Panc1 (cell line): ENCODE results near the gene RCL1. TPM values are rescaled to one million over a fixed set of nuclear protein-coding genes. Genes with fewer than 3 reads are reported as not detected.

ENCODE experiments used
- ATAC-seq: fragments of 200-7000 bp; cut with Tn5 transposase; 2 replicates; pipeline ENCODE4 v1.9.1; 2020; ENCODE audit warnings: mild to moderate bottlenecking, moderate library complexity
- BruUV-seq: library from RNA; stranded (reverse); fragments of 400-500 nt; replicated peaks from 2 replicates; lab custom pipeline; 2021; lab: Mats Ljungman, UMichigan
- CTCF ChIA-PET: fragments of 300-600 bp; sonication (Branson Sonifier 250); formaldehyde crosslinking; loops from one replicate; lab custom pipeline; 2022; ENCODE audit warnings: antibody characterized with exemption; lab: Charles Lee
- POLR2A ChIA-PET: fragments of 300-600 bp; sonication (Branson Sonifier 250); formaldehyde crosslinking; loops from one replicate; lab custom pipeline; 2022; ENCODE audit warnings: antibody characterized with exemption; lab: Charles Lee
- DNase-seq: peaks from one replicate; pipeline ENCODE4 v3.0.0-alpha.2; 2010; ENCODE audit warnings: low read depth, low spot score
- H3K27ac ChIP-seq: 2 replicates; pipeline ENCODE4 v1.5.1; 2011; ENCODE audit warnings: mild to moderate bottlenecking, low read length, inconsistent platforms
- H3K27me3 ChIP-seq: fragments of 200-500 bp; sonication (Bioruptor generic); 2 replicates; pipeline ENCODE4 v1.6.0; 2014; ENCODE audit warnings: low read length, inconsistent platforms; ENCODE audit not compliant: control insufficient read depth, insufficient read depth
- H3K36me3 ChIP-seq: fragments of 200-500 bp; sonication (Bioruptor generic); 2 replicates; pipeline ENCODE4 v1.5.1; 2014; ENCODE audit warnings: inconsistent platforms, mild to moderate bottlenecking, low read length, moderate library complexity; ENCODE audit not compliant: control insufficient read depth, insufficient read depth
- H3K4me1 ChIP-seq: 2 replicates; pipeline ENCODE4 v1.5.1; 2011; ENCODE audit warnings: inconsistent platforms, mild to moderate bottlenecking, low read length, moderate library complexity; ENCODE audit not compliant: control insufficient read depth, insufficient read depth
- H3K4me3 ChIP-seq, 2 experiments: 2 replicates each; pipeline ENCODE4 v1.5.1; 2011 to 2012; ENCODE audit warnings: low read depth in 2 of 2, low read length in 2 of 2, mild to moderate bottlenecking in 2 of 2, inconsistent platforms in 1 of 2, moderate library complexity in 1 of 2
- H3K9me3 ChIP-seq: fragments of 200-500 bp; sonication (Bioruptor generic); 2 replicates; pipeline ENCODE4 v1.5.1; 2014; ENCODE audit warnings: low read depth, mild to moderate bottlenecking, inconsistent platforms, low read length, moderate library complexity; ENCODE audit not compliant: control insufficient read depth, insufficient read depth
- POLR2AphosphoS5 ChIP-seq: IDR thresholded peaks from 2 replicates; pipeline ENCODE4 v1.6.1; 2012; ENCODE audit warnings: mild to moderate bottlenecking, low read depth, low read length, moderate library complexity
- SIN3A ChIP-seq: IDR thresholded peaks from 2 replicates; pipeline ENCODE4 v1.6.1; 2012; ENCODE audit warnings: low read depth, mild to moderate bottlenecking, low read length, moderate library complexity, borderline replicate concordance; ENCODE audit not compliant: insufficient read depth
- TCF7L2 ChIP-seq: IDR thresholded peaks from 2 replicates; pipeline ENCODE4 v1.6.1; 2011; ENCODE audit warnings: mild to moderate bottlenecking, low read depth, low read length, inconsistent platforms
- in situ Hi-C: cut with HindIII; loops from 2 replicates; pipeline ENCODE4 v1.10.0; 2016; ENCODE audit warnings: low sequenced_read_pairs, low pct_unique_long_range_greater_than_20kb
- intact Hi-C: fragments of 100-400 bp; cut with micrococcal nuclease; formaldehyde crosslinking; loops from one replicate; pipeline ENCODE4 v1.10.0; 2022; ENCODE audit not compliant: unreplicated experiment
- total RNA-seq: library from RNA; stranded (reverse); gene quantifications from one replicate; pipeline ENCODE4 v1.2.1, GENCODE V29; 2021; ENCODE audit not compliant: unreplicated experiment
- TF ChIP-seq, protein P1 (sequence below), 2 experiments: IDR thresholded peaks; 2 replicates each; pipeline ENCODE4 v1.6.1; 2011 to 2012; ENCODE audit warnings: low read depth in 2 of 2, control low read depth in 1 of 2, low read length in 1 of 2, mild to moderate bottlenecking in 1 of 2, moderate library complexity in 1 of 2; ENCODE audit not compliant: insufficient read depth in 1 of 2
- TF ChIP-seq, protein P2 (sequence below): fragments of 450-650 bp; IDR thresholded peaks from 2 replicates; pipeline ENCODE4 v1.5.1; 2017; ENCODE audit warnings: mild to moderate bottlenecking

Gene RCL1
- total RNA-seq, 1 experiment from 2014 or later = 11.2 TPM

DNA sequence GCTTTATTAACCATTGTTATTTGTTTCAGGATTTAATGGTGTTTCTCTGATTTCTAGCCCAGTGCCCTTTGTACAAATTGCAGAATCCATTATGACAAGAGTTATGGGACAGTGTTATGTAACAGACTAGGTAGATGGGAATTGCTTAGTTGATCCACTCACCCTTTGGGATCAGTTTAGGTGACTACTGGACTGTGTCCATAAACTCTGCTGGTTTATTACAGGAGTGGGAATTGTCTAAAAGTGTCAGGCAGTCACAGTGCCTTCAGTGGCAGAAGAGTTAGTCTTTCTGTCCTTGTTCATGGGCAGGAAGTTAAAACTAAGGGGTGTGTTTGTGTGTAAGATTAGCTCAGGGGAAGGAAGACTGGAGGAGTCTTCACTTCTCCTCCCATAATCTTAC lies 29.3 kb downstream of the RCL1 start:
- H3K9me3 ChIP-seq = no peaks in the 10 kb centered on the region
- H3K4me1 ChIP-seq = no peaks in the 10 kb centered on the region
- no TSS peak for BruUV-seq
- ATAC-seq = no peak
- intact Hi-C loops (no loop called here), in situ Hi-C loops (no loop called here)
- no peak overlapping the region for H3K4me3 ChIP-seq
- TF ChIP-seq POLR2AphosphoS5 (no peak), SIN3A (no peak), TCF7L2 (no peak)
- TF ChIP-seq, protein P1, sequence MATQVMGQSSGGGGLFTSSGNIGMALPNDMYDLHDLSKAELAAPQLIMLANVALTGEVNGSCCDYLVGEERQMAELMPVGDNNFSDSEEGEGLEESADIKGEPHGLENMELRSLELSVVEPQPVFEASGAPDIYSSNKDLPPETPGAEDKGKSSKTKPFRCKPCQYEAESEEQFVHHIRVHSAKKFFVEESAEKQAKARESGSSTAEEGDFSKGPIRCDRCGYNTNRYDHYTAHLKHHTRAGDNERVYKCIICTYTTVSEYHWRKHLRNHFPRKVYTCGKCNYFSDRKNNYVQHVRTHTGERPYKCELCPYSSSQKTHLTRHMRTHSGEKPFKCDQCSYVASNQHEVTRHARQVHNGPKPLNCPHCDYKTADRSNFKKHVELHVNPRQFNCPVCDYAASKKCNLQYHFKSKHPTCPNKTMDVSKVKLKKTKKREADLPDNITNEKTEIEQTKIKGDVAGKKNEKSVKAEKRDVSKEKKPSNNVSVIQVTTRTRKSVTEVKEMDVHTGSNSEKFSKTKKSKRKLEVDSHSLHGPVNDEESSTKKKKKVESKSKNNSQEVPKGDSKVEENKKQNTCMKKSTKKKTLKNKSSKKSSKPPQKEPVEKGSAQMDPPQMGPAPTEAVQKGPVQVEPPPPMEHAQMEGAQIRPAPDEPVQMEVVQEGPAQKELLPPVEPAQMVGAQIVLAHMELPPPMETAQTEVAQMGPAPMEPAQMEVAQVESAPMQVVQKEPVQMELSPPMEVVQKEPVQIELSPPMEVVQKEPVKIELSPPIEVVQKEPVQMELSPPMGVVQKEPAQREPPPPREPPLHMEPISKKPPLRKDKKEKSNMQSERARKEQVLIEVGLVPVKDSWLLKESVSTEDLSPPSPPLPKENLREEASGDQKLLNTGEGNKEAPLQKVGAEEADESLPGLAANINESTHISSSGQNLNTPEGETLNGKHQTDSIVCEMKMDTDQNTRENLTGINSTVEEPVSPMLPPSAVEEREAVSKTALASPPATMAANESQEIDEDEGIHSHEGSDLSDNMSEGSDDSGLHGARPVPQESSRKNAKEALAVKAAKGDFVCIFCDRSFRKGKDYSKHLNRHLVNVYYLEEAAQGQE (IDR thresholded peaks at IDR 0.05; ENCODE audit: insufficient read depth in 1 of 2, low read depth in 2 of 2, low read length in 1 of 2) = no peak
- TF ChIP-seq, protein P2, sequence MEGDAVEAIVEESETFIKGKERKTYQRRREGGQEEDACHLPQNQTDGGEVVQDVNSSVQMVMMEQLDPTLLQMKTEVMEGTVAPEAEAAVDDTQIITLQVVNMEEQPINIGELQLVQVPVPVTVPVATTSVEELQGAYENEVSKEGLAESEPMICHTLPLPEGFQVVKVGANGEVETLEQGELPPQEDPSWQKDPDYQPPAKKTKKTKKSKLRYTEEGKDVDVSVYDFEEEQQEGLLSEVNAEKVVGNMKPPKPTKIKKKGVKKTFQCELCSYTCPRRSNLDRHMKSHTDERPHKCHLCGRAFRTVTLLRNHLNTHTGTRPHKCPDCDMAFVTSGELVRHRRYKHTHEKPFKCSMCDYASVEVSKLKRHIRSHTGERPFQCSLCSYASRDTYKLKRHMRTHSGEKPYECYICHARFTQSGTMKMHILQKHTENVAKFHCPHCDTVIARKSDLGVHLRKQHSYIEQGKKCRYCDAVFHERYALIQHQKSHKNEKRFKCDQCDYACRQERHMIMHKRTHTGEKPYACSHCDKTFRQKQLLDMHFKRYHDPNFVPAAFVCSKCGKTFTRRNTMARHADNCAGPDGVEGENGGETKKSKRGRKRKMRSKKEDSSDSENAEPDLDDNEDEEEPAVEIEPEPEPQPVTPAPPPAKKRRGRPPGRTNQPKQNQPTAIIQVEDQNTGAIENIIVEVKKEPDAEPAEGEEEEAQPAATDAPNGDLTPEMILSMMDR = no peak
- ChIA-PET CTCF (no interaction called here), POLR2A (no interaction called here)
- H3K36me3 ChIP-seq = no peaks in the 10 kb centered on the region
- H3K27ac ChIP-seq = no peak overlapping the region
- H3K27me3 ChIP-seq = no peaks in the 10 kb centered on the region
- no peak for DNase-seq

DNA sequence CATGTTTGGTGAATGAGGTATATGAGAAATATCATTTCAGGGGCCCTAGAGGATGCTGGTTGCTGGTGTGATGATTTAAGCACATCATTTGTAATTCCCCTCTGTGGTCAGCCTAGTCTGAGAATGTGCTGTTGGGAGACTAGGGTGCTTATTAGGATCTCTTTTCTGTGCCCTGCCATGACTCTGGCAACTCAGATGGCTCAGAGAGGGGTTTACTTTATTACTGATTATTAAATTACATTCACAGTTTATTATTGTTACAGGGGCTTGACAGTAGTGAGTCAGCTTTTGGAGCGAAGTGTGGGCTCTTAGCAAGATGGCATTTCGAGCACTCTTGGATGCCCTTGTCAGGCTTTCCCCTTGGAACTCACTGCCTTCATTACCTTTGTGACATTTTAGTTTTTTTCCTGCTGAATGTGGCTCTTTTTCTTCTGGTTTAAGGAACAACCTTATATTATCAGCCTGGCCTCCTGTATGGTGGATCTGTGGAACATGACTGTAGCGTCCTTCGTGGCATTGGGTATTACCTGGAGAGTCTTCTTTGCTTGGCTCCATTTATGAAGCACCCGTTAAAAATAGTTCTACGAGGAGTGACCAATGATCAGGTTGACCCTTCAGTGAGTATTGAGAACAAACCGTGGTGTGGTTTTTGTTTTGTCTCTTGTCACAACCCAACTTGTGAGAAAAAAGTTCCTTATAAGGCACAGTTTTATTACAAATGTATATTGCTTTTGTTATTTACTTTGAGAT lies 33.8 kb downstream of the RCL1 start:
- Histone ChIP-seq H3K4me1 (no peaks in the 10 kb centered on the region), H3K27ac (no peak overlapping the region), H3K27me3 (no peaks in the 10 kb centered on the region), H3K4me3 (no peak overlapping the region), H3K9me3 (no peaks in the 10 kb centered on the region), H3K36me3 (no peaks in the 10 kb centered on the region)
- ATAC-seq (no peak), DNase-seq (no peak)
- BruUV-seq = no TSS peak
- intact Hi-C loops = no loop called here
- ChIA-PET POLR2A (no interaction called here), CTCF (no interaction called here)
- in situ Hi-C loops = no loop called here
- TF ChIP-seq POLR2AphosphoS5 (no peak), TCF7L2 (no peak), SIN3A (no peak)
- TF ChIP-seq, protein P2 = no peak
- TF ChIP-seq, protein P1 (IDR thresholded peaks at IDR 0.05; ENCODE audit: insufficient read depth in 1 of 2, low read depth in 2 of 2, low read length in 1 of 2) = no peak
